Bone marrow (tissue), 2 donors: ENCODE measurements around the gene AFF1.

Experiments
- DNase-seq, 2 donors: peaks; one replicate each; lab custom pipeline; 2025; lab: John Stamatoyannopoulos, UW

Gene AFF1, protein sequence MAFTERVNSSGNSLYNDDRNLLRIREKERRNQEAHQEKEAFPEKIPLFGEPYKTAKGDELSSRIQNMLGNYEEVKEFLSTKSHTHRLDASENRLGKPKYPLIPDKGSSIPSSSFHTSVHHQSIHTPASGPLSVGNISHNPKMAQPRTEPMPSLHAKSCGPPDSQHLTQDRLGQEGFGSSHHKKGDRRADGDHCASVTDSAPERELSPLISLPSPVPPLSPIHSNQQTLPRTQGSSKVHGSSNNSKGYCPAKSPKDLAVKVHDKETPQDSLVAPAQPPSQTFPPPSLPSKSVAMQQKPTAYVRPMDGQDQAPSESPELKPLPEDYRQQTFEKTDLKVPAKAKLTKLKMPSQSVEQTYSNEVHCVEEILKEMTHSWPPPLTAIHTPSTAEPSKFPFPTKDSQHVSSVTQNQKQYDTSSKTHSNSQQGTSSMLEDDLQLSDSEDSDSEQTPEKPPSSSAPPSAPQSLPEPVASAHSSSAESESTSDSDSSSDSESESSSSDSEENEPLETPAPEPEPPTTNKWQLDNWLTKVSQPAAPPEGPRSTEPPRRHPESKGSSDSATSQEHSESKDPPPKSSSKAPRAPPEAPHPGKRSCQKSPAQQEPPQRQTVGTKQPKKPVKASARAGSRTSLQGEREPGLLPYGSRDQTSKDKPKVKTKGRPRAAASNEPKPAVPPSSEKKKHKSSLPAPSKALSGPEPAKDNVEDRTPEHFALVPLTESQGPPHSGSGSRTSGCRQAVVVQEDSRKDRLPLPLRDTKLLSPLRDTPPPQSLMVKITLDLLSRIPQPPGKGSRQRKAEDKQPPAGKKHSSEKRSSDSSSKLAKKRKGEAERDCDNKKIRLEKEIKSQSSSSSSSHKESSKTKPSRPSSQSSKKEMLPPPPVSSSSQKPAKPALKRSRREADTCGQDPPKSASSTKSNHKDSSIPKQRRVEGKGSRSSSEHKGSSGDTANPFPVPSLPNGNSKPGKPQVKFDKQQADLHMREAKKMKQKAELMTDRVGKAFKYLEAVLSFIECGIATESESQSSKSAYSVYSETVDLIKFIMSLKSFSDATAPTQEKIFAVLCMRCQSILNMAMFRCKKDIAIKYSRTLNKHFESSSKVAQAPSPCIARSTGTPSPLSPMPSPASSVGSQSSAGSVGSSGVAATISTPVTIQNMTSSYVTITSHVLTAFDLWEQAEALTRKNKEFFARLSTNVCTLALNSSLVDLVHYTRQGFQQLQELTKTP

DNA sequence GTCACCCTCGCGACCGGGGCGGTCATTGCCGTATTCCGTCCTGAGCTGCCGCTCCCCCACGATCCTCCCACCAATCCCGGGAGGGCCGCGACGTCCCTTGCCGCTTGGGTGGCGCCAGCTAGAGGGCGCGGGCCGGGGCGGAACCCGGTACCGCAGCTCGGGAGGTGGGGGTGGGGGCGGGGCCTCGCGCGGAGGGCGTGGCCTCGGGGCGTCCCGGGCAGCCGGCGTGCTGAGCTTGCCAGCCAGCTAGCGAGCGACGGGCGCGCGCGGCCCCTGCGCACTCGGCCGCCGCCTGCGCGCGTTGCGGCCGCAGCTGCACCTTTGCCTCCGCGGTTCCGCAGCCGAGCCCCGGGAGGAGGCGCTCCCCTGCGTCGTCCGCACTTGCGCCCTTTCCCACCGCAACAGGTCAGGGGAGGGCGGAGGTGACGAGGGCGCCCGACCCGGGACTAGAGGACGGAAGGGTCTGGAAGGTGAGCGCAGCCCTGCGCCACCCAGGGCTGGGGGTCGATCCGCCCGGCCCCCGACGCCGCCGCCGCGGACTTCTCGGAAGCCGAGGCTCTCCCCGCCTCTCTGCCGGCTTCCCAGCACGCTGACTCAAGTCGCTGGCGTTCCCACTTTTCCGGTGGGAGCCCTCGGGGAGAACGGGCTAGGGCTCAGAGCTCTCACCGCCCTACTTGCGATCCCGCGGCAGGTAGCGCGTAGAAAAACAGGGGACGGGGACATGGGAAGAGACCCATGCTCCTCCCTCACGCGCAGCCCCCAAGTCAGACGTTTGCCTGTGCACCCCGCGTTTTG, at the start of gene AFF1:
TSS of gene AFF1 (plus strand) at position 241 of the 795 bp plus-strand sequence. CDS start 13,523 bp downstream, outside the sequence.
- peak; percentile 66 to 79 for DNase-seq

DNA sequence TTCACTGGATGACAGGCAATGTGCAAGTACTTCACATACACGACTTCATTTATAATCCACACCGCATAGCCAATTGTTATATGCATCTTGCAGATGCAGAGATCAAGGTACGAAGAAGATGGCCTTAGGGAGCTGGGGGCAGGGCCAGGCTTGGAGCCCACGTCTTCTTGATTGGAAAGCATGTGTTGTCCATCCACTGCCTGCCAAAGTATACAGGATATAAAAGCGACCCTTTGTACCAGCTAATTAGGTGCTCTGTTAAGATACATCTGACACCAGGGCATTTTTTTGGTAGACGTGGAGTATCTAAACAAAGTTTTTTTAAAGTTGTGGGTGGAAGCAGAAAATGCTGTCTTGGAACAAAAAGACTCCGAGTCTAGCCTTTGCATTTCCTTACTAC, 44.0 kb upstream of the AFF1 start:
- no peak for DNase-seq

DNA sequence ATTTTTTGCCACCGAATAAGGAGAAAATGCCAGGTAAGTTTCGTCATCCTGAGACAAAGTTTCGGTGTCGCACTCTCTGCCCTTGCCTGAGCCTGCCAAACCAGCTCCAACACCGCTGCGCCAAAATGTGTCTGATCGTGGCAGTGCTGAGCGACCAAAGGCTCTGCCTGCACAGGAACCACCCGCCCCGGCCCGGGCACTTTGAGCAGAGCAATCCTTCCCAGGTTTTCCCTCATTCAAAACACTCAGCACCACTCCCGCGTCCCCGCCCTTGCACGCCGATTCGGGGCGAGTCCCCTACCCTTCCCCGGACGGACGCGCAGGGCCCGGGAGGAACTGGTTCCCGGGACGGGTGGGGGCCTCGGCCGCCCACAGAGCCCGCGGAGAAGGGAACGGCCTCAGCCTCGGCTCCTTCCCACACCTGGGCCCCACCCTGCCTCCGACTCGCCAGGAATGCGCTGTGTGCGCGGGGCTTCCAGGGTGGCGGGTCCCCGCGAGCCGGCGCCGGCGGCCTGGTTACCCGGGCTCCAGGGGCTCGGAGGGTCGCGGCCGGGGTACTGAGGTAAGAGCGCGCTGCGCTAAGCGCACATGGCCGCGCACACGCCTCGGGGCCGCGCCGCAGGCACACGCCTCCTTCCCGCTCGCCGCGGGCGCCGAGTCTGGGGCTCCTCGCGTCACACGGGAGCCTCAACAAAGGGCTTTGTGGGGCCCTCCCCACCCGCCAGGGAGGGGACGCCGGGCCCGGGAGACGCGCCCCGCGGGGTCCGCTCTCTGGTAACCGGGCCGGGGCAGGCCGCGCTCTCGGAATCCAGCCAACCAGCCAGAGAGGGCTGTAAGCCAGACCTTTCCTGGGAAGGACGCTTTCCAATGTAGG, 42.8 kb upstream of the AFF1 start, which contains the start of gene C4orf36:
TSS of gene C4orf36 (minus strand) at position 661 of the 874 bp plus-strand sequence. CDS start 902 bp downstream, outside the sequence.
- peak; percentile 20 to 23 for DNase-seq

DNA sequence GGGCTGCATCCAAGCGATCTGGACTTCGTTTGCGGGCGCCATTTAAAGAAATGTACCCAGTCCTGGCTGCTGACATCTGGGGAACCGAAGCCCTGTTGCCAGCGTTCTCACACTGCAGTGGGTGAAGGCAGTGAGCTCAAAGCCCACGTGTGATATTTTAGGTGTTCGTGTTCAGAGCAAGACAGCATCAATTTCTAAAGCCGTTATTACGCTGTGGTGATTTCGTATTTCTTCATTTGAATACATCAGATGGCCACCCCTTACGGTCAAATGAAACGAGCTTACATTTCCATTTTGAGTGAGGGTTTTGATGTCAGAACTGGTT, 42.2 kb upstream of the AFF1 start:
- no peak for DNase-seq

DNA sequence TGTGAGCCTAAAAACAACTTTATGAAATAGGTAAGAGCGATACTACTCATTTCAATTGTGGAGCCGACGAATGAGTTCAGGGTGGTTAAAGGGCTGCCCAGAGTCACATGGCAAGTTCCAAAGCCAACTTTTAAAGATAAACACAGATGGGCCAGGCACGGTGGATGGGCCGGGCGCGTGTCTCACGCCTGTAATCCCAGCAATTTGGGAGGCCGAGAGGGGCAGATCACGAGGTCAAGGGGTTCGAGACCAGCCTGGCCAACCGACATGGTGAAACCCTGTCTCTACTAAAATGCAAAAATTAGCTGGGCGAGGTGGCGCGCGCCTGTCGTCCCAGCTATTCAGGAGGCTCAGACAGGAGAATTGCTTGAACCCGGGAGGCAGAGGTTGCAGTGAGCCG, 41.7 kb upstream of the AFF1 start:
- DNase-seq = no peak

DNA sequence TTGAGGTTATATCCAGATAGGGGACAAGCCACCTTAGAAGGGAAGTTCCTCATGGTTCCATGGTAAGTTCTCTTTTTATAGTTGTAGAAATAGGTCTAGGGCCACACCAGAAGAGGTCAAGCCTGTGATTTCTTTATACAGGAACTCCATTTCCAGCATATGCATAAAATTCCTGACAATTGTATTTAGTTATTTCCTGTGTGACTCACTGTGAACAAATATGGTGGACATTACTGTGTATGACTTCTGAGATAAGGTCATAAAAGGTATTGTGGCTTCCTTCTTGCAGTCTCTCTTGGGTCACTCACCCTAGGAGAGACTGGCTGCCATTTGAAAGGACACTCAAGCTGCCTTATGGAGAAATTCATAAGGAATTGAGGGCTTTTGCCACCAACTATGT, 40.4 kb upstream of the AFF1 start:
- no peak for DNase-seq

DNA sequence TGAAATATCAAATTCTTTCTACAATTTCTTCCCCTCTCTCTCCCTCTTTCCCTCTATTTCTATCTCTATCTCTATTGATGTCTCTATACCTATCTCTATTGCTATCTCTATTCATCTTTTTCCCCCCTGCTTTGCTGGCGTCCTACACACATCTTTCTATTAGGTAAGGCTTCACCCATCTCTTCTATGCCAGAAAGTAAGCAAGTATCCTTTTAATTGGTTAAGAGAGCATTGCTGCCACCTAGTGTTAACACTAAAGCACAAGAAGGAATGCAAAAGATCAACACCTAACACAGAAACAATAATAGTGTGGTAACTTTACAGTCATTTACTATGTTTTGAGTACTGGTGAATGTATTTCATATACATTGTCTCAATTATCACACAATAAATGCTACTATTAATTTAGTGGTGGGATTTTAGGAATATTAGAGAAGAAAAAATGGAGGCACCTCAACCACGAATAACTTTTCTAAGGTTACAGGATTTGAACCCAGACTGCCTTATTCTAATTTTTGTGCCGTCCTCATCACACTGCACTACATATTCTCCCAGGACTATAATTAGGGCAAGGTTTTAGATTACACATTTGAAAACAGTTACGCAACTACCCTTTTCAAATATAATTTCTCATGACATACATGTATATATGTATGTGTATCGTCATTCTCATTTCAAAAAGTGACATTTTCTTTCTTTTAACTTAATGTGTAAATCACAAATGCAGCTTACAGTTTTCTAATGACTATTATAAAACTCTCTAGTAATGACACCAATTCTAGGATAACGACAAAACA, 38.9 kb upstream of the AFF1 start:
- DNase-seq = peak in 1 of 2 donors; percentile 42

DNA sequence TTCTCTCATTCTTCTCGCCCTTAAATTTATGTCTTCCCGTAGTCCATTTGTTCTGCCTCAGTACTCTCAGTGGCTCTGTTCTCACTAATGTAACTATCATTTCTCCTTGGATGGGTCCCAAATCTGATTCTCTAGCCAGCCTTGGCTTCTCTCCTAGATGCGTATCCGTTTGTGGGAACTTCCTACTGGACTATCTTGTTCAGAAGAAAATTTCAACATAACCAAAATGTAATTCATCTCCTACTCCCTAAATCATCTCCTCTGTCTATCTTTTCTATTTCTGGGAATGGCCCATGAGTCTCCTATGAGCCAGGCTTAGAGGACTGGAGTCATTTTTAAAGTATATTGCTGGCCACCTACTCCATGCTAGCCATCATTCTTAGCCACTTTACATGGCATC, 38.2 kb upstream of the AFF1 start:
- no peak for DNase-seq

DNA sequence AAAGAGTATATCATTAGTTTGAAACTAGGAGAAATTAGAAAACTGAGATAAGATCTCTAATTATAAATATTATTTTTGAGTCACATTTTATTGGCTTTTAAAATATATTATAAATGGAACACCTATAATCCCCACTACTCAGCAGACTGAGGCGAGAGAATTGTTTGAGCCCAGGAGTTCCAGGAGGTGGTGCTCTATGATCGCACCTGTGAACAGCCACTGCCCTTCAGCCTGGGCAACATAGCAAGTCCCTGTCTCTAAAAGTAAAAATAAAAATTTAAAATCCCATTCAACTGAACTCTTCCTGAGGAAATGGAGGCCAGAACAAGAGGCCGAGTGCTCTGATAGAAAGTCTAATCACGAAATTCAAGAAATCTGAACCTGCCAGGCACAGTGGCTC, 36.2 kb upstream of the AFF1 start:
- no peak for DNase-seq

DNA sequence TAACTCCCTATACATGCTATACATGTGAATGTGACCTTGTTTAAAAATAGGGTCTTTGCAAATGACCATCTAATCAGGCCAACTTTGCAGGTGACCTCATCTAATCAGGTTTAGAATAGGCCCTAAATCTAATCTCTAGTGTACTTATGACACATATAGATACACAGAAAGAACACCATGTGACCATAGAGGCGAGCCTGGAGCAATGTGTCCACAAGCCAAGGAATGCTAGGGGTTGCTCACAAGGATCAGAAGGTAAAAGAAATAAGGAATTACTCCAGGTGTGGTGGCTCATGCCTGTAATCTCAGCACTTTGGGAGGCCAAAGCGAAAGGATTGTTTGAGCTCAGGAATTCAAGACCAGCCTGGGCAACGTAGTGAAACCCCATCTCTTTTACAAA, 32.9 kb upstream of the AFF1 start:
- no peak for DNase-seq

DNA sequence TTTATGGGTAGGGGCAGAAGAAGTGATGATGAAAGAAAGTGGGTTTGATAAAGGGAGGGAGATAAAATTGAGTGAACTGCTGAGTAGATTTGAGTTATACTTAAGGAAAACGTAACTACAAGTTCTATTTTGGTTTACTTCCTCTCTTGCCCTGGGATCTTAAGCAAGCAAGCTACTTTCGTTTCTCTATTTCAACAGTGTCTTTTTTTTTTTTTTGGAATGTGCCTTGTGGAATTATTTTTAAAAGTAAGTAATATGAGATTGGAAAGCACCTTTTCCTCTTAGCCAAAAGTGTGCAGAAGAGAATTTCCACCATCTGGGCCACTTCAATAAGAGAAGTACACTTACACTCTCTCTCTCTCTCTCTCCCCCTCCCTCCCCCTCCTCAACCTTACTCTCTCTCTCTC, 26.6 kb upstream of the AFF1 start:
- DNase-seq = peak in 1 of 2 donors; percentile 73

DNA sequence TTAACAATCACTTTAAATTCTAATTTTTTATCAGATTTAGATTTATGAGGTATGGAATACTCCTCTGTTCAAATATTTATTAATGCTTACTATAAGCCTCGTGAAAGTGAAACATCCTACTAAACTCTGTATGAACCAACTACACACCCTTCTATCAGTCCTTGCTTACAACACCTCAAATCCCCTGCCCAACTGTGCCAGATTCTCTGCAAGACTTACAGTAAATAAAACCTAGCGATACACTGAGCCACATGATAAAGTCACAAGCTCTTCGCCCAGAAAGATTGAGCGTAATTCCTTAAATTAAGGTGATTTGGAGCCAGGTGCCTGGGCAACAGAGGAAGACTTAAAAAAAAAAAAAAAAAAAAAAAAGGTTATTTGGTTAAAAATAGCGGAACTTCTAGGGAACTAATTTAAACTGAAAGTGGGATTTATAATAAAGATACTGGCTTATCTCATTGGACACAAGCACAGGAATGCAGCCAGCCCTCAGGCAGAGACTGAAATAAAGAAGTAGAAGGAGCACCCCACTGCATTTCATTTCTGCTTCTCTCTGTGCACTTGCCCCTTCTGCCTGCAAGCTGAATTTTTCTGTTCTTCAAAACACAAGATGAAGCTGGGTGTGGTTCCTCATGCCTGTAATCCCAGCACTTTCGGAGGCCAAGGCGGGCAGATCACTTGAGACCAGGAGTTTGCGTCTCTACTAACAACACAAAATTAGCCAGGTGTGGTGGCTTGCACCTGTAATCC, 25.1 kb upstream of the AFF1 start:
- no peak for DNase-seq

DNA sequence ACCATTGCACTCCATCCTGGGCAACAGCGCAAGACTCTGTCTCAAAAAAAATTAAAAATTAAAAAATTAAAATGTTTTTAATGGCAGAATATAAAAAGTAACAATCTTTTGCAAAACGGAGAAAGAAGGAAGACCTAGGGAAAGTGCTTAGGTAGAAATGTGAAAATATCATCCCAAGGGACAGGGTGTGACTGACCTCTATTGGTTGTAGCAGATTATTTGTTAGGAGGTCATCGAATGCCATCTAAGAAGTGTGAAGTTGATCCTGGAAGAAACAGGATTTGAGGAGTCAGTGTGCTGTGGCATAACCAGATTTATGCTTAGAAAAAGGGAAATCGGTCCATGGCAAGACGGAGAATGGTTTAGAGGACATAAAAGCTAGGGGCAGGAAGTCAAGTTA, 24.4 kb upstream of the AFF1 start:
- DNase-seq = no peak

DNA sequence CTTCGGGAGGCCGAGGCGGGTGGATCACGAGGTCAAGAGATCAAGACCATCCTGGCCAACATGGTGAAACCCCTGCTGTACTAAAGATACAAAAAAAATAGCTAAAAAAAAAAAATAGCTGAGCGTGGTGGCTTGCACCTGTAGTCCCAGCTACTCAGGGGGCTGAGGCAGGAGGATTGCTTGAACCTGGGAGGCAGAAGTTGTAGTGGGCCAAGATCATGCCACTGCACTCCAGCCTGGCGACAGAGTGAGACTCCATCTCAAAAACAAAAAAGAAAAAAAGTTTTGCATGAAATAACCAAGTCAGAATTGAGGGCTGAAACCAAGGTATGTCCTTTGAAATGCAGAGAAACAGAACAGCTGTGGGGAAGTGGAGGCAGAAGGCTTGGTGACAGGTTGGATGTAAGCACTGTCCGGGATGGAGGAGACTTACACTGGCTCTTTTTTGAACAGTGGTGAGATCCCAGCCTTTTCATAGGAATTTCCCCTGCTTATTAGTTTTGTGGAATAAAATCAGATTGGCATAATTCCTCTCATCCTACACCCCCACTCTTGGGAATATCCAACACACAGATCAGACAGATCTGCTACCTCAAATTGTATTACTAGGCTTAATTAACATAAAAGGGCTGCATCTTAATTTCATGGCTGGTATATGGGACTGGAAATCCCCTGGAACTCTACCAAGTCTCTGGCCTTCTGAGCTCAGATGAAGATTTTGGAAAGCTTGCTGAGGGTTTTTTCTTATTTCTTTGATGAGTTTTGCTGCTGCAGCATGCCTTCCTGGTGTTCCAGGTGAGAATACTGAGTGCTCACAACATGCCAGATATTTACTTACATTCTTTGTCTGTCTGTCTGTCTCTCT, 23.8 kb upstream of the AFF1 start:
- no peak for DNase-seq

DNA sequence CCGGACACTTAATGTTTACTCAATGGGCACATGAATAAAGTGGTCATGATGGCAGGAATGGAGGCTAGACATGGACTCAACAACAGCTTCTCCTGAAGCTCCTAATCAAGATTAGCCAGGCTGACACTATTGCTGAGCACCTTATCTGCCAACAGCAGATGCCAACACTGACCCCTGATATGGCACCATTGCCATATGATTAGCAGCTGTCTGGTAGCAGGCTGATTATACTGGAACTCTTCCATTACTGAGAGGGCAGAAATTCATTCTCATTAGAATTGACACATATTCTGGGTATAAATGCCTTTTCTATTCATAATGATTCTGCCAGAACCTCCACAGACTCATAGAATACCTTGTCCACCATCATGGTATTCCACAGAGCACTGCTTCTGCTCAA, 18.4 kb upstream of the AFF1 start:
- DNase-seq = no peak

DNA sequence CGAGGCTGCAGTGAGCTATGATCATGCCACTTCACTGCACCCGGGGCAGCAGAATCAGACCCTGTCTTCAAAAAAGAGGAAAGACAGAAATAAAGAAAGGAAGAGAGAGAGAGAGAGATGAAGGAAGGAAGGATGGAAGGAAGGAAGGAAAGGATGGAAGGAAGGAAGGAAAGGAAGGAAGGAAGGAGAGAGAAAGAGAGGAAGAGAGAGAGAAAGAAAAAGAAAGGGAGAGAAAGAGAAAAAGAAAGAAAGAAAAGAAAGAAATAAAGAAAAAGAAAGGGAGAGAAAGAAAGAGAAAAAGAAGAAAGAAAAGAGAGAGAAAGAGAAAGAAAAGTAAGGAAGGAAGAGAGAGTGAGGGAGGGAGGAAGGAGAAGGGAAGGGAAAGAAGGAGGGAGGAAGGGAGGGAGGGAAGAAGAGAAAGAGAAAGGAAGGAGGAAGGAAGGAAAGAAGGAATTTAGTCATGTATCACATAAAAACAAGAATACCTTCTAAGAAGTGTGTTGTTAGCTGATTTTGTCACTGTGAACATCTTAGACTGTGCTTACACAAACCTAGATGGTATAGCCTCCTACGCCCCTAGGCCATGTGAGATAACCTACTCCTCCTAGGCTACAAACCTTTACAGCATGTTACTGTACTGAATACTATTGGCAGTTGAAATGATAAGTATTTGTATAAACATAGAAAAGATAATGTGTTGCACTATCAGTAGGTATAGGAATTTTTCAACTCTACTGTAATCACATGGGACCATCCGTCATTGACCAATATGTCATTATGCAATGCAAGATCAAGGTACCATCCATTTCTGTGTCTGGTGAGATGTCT, 17.4 kb upstream of the AFF1 start:
- no peak for DNase-seq

DNA sequence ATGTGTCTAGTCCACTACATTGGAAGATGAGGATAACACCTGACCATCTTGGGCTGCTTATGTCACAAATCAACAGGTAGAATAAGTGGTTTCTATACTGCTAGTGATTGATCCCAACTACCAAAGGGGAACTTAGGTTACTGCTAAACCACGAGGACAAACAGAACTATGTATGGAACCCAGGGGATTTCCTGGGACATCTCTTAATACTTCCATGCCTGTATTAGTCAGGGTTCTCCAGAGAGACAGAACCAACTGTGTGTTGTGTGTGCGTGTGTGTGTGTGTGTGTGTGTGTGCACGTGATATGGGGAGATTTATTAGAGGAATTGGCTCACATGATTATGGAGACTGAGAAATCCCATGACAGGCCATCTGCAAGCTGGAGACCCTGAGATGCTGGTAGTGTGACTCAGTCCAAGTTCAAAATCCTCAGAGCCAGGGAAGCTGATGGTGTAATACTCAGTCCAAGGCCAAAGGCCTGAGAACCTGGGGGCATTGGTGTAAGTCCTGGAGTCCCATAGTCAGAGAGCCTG, 16.2 kb upstream of the AFF1 start:
- DNase-seq = no peak
